B cell (primary cell): Measurements from ENCODE around the gene SLC12A4. TPM values are rescaled to one million over a fixed set of nuclear protein-coding genes. Genes with fewer than 3 reads are reported as not detected.

Source experiments
- ATAC-seq: fragments of 200-7000 bp; cut with Tn5 transposase; one replicate; pipeline ENCODE4 v1.10.0; 2021; ENCODE audit warnings: low read depth, mild to moderate bottlenecking, moderate number of reproducible peaks, moderate library complexity
- CTCF ChIA-PET: fragments of 350-600 bp; sonication (Branson Sonifier 250); formaldehyde crosslinking; loops from one replicate; lab custom pipeline; 2021; ENCODE audit warnings: antibody characterized with exemption, inconsistent platforms; lab: Charles Lee
- POLR2A ChIA-PET: fragments of 350-600 bp; sonication (Branson Sonifier 250); formaldehyde crosslinking; loops from one replicate; lab custom pipeline; 2021; ENCODE audit warnings: antibody characterized with exemption; lab: Charles Lee
- DNase-seq: peaks from one replicate; pipeline ENCODE4 v3.0.0; 2013
- H2AFZ ChIP-seq: 2 replicates; pipeline ENCODE4 v1.6.1; 2012; ENCODE audit warnings: mild to moderate bottlenecking, low read depth, low read length; ENCODE audit not compliant: insufficient read depth, poor library complexity, severe bottlenecking
- H3K27ac ChIP-seq, 2 donors: 1 replicate in 1 of 2; 2 replicates in 1 of 2; pipeline ENCODE4 v1.5.1; 2012 to 2013; ENCODE audit warnings: low read length in 2 of 2, mild to moderate bottlenecking in 2 of 2, moderate library complexity in 1 of 2
- H3K27me3 ChIP-seq, 4 experiments: fragments of 200-600 bp in 1 of 4; sonication (generic) in 1 of 4; replicated peaks in 1 of 4; 1 replicate in 2 of 4; 2 replicates in 2 of 4; pipeline versions ENCODE4 v1.6.1 to v1.7.0; 2013 to 2016; ENCODE audit warnings: low read length in 3 of 4, mild to moderate bottlenecking in 2 of 4, mixed read lengths in 1 of 4, moderate library complexity in 1 of 4; ENCODE audit not compliant: insufficient read depth in 4 of 4, control insufficient read depth in 3 of 4; ENCODE audit errors: control extremely low read depth in 1 of 4
- H3K36me3 ChIP-seq, 2 experiments: replicated peaks in 1 of 2; 1 replicate in 1 of 2; 2 replicates in 1 of 2; pipeline versions ENCODE4 v1.6.1 to v1.7.1; 2013; ENCODE audit warnings: low read length in 1 of 2; ENCODE audit not compliant: insufficient read depth in 2 of 2, control insufficient read depth in 1 of 2; ENCODE audit errors: control extremely low read depth in 1 of 2, extremely low read depth in 1 of 2
- H3K4me1 ChIP-seq, 2 donors: fragments of 200-600 bp in 1 of 2; sonication (generic) in 1 of 2; 1 replicate in 1 of 2; 2 replicates in 1 of 2; pipeline versions ENCODE4 v1.5.1 to v1.6.1; 2013 to 2017; ENCODE audit warnings: low read length in 2 of 2; ENCODE audit not compliant: control insufficient read depth in 2 of 2, insufficient read depth in 2 of 2
- H3K4me2 ChIP-seq: replicated peaks from 2 replicates; pipeline ENCODE3; 2012; ENCODE audit warnings: mild to moderate bottlenecking, low read depth, low read length; ENCODE audit not compliant: poor library complexity, severe bottlenecking
- H3K4me3 ChIP-seq, 5 experiments: fragments of 200-600 bp in 1 of 5; sonication (generic) in 1 of 5; 1 replicate in 3 of 5; 2 replicates in 2 of 5; pipeline versions ENCODE4 v1.5.1 to v1.7.0; 2011 to 2016; ENCODE audit warnings: low read length in 4 of 5, mild to moderate bottlenecking in 4 of 5, low read depth in 2 of 5, control low read depth in 1 of 5, moderate library complexity in 1 of 5; ENCODE audit not compliant: insufficient read depth in 1 of 5; ENCODE audit errors: control extremely low read depth in 1 of 5, extremely low read depth in 1 of 5
- H3K79me2 ChIP-seq: fragments of 200-600 bp; sonication (generic); one replicate; pipeline ENCODE4 v1.6.0; 2016; ENCODE audit warnings: low read length; ENCODE audit not compliant: control insufficient read depth, insufficient read depth
- H3K9ac ChIP-seq: fragments of 200-600 bp; sonication (generic); 2 replicates; pipeline ENCODE4 v1.6.1; 2017; ENCODE audit warnings: mild to moderate bottlenecking, low read length, moderate library complexity
- H3K9me3 ChIP-seq, 3 donors: one replicate each; pipeline versions ENCODE4 v1.6.1 to v1.7.1; 2013; ENCODE audit warnings: low read length in 2 of 3; ENCODE audit not compliant: control insufficient read depth in 2 of 3, insufficient read depth in 1 of 3; ENCODE audit errors: control extremely low read depth in 1 of 3
- H4K20me1 ChIP-seq: 2 replicates; pipeline ENCODE4 v1.6.0; 2012; ENCODE audit warnings: mild to moderate bottlenecking, low read length; ENCODE audit not compliant: insufficient read depth, control insufficient read depth, poor library complexity, severe bottlenecking
- H3K27ac Mint-ChIP-seq: one replicate; pipeline ENCODE4 v1.8.0; 2021; ENCODE audit warnings: mixed read lengths
- H3K27me3 Mint-ChIP-seq: one replicate; pipeline ENCODE4 v1.8.0; 2021; ENCODE audit warnings: mixed read lengths
- H3K4me1 Mint-ChIP-seq: one replicate; pipeline ENCODE4 v1.8.0; 2021; ENCODE audit warnings: mixed read lengths
- H3K4me3 Mint-ChIP-seq: one replicate; pipeline ENCODE4 v1.8.0; 2021; ENCODE audit warnings: mixed read lengths
- H3K9me3 Mint-ChIP-seq: one replicate; pipeline ENCODE4 v1.8.0; 2022; ENCODE audit warnings: mixed read lengths; ENCODE audit not compliant: insufficient read depth
- EZH2 ChIP-seq: IDR thresholded peaks from 2 replicates; pipeline ENCODE4 v1.6.1; 2012; ENCODE audit warnings: borderline replicate concordance, low read depth, mild to moderate bottlenecking, moderate library complexity, low read length; ENCODE audit not compliant: insufficient read depth, poor library complexity, severe bottlenecking
- WGBS: methylation state at CpG from one replicate; pipeline ENCODE4 v1.1.5; 2013; ENCODE audit warnings: missing lambda C conversion rate; ENCODE audit not compliant: insufficient coverage; 5-methylcytosine and 5-hydroxymethylcytosine counted together
- intact Hi-C: fragments of 100-400 bp; cut with micrococcal nuclease; formaldehyde crosslinking; loops from one replicate; pipeline ENCODE4 v1.10.0; 2022
- polyA plus RNA-seq: library from polyadenylated mRNA; depleted of rRNA; stranded (reverse); fragments of >200 nt; gene quantifications from 2 replicates; pipeline ENCODE4 v1.2.3, GENCODE V29; 2012
- total RNA-seq, 2 donors: library from RNA; stranded (reverse); fragments of 120-200 nt in 1 of 2; gene quantifications; 1 replicate in 1 of 2; 2 replicates in 1 of 2; pipeline versions ENCODE4 v1.2.3 to v1.2.4, GENCODE V29; 2013 to 2022
- TF ChIP-seq, protein P1 (sequence below): fragments of 200-600 bp; IDR thresholded peaks from one replicate; pipeline ENCODE4 v1.8.0; 2022; ENCODE audit warnings: antibody characterized with exemption, mild to moderate bottlenecking

The SLC12A4 gene
- total and polyA plus RNA-seq, 2 donors (not counting 1 experiment from before 2014, with no cell fraction given) = 20.2 to 42.2 TPM

GRCh38 chr16:67944690-67945391, 23.6 kb downstream of the SLC12A4 start:
- H3K9me3 Mint-ChIP-seq = no peaks in the 10 kb centered on the region
- H4K20me1 ChIP-seq = peaks cover 11% of the 10 kb centered on the region
- H3K27me3 ChIP-seq = no peaks in the 10 kb centered on the region
- H3K79me2 ChIP-seq = peaks cover 45% of the 10 kb centered on the region
- ATAC-seq (no peak), DNase-seq (no peak)
- no peak overlapping the region for H3K27ac ChIP-seq
- peaks cover 0 to 9% of the 10 kb centered on the region in 2 experiments for H3K36me3 ChIP-seq
- H3K9ac ChIP-seq = no peak overlapping the region
- intact Hi-C loops = no loop called here
- no peak overlapping the region for H3K27ac Mint-ChIP-seq
- no peak overlapping the region for H2AFZ ChIP-seq
- no peaks in the 10 kb centered on the region for H3K9me3 ChIP-seq
- 97% methylated on average over 21 of the region's 24 CpGs for WGBS
- TF ChIP-seq EZH2 = no peak
- TF ChIP-seq, protein P1, sequence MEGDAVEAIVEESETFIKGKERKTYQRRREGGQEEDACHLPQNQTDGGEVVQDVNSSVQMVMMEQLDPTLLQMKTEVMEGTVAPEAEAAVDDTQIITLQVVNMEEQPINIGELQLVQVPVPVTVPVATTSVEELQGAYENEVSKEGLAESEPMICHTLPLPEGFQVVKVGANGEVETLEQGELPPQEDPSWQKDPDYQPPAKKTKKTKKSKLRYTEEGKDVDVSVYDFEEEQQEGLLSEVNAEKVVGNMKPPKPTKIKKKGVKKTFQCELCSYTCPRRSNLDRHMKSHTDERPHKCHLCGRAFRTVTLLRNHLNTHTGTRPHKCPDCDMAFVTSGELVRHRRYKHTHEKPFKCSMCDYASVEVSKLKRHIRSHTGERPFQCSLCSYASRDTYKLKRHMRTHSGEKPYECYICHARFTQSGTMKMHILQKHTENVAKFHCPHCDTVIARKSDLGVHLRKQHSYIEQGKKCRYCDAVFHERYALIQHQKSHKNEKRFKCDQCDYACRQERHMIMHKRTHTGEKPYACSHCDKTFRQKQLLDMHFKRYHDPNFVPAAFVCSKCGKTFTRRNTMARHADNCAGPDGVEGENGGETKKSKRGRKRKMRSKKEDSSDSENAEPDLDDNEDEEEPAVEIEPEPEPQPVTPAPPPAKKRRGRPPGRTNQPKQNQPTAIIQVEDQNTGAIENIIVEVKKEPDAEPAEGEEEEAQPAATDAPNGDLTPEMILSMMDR = no peak
- peaks cover 6 to 18% of the 10 kb centered on the region in 2 donors for H3K4me1 ChIP-seq
- H3K4me2 ChIP-seq = no peak overlapping the region
- POLR2A ChIA-PET = no interaction called here
- CTCF ChIA-PET = interaction anchor here (0.6 kb wide), 1 partner anchor 230 kb away, joined by 5 read pairs; no protein-coding TSS in a partner anchor
- H3K4me3 ChIP-seq = no peak overlapping the region
- H3K4me3 Mint-ChIP-seq = no peak overlapping the region
- H3K27me3 Mint-ChIP-seq = no peaks in the 10 kb centered on the region
- peaks cover 11% of the 10 kb centered on the region for H3K4me1 Mint-ChIP-seq
